Measurements from ENCODE around the gene AGR3.
"Not testable (repeated sequence)": the region's sequence is repeated elsewhere in the genome, so short reads cannot be mapped to it uniquely, and the experiment has no call there.

The AGR3 gene

DNA sequence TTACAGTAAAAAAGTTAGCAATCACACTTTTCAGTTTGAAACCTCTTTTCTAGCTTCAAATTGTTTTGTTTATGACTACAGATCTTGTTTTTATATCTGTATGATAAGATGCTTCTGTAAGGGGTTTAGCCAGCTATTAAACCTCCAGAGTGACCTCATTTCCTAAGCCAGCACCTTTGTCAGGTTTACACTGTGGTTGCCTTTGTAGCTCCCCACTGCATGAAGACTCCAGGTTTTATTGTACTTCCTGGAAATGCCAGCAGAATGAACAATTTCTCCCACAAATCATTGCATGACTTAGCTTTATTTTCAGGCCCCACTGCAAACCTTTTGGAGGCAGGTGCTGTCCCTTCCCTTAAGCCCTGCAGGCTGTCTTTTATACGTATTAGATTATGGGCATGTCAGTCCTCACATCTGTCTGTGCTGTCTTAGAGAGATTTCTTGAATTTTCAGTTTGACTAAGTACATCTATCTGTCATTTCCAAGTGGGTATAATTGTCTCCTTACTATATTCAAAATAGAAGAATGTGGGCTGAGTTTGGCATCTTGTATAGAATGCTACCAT is 8.2 kb upstream of the AGR3 start:
- DNase-seq, result no peak

DNA sequence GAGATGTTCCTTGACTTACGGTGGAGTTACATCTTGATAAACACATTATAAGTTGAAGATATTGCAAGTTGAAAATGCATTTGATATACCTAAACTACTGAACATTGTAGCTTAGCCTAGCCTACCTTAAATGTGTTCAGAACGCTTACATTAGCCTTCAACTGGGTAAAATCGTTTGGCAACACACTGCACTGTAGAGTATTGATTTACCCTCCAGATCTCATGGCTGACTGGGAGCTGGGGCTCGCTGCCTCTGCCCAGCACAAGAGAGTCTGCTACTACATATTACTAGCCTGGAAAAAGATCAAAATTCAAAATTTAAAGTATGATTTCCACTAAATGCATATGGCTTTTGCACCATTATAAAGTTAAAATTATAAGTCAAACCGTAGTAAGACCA is 7.5 kb upstream of the AGR3 start:
- DNase-seq, result no peak

DNA sequence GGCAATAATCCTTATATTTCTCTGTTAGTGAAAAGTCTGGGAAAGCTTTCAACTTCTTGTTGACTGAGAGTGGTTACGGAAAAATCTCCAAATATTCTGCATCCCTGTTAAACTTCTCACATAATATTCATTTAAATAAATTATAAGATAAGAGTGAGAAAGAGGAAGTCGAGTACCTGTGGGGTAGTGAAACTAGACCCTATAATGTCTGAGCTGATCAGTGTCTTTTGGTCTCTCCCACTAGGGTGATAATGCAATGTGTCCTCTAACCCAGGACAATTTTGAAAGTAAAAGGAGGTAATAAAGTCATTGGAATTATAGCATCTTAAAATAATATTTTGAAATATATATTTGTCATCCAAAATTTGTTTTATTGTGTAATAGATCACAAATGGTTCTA is 2.1 kb upstream of the AGR3 start:
- no peak for DNase-seq

DNA sequence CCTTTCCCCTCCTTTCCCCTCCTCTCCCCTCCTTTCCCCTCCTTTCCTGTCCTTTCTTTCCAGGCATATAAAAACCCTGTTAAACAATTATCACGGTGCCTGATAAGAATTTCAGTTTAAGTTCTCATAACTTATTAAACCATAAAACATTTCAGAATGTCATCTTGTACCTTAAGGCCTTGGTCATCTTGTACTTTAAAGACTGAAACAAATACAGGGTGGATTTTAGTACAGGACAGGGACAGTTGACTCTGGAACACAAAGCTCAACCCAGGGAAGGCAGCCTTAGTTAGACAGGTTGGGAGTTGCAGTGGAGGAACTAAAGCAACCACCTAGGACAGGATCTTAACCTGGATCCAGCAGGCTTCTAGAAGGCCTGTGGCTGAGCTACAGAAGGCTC is 1.2 kb downstream of the AGR3 start:
- no peak for DNase-seq

DNA sequence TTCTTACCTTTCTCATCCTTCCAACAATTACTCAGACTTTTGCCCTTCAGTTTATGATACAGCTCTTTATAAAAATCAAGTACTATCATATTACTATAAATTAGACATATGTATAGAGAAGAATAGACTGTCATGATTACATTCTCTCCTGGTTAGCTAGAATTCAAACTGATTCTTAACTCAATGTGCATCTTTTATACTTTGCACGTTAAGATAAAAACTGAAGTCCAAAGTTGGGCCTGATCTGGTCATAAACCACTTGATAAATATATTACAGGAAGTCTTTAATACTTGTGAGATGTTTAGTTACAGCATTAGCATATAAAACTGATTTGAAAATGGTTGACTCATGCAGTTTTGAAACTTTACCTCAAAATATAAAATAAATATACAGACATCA is 2.6 kb downstream of the AGR3 start:
- DNase-seq, result no peak

DNA sequence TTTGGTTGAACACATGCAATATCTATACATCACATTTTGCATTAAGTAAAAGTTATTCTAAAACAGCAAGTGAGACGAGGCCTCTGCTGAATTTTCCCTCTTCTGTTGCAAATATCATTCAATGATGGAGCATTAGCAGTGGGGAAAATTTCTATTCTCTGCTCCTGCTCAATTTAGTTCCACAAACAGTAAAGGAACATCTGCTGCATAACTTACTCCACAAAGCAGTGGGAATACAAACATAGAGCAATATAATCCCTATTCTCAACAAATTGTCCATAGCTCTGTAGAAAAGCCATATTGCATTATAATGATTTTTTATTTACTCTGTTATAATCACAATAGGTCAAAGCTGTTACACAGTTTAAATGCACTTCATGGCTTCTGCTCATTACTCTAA is 5.9 kb downstream of the AGR3 start:
- no peak for DNase-seq

DNA sequence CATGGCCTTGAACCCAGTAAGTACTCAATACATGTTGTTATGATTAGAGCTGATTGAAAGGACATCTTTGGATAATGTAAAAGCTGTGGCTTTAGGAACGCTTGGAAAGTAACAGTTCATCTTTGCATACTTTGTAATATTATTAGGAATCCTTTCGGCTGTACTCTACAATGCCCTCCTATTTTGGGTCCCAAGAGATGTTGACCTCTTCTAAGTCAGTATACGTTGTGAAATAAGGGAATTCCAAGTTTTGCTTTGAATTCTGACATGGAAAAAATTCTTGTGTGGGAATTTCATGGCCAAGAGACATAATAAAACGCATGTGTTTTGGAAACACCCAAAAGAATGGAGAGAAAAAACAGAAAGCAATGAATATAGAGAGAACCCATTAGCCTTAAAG is 7.7 kb downstream of the AGR3 start:
- no peak for DNase-seq

DNA sequence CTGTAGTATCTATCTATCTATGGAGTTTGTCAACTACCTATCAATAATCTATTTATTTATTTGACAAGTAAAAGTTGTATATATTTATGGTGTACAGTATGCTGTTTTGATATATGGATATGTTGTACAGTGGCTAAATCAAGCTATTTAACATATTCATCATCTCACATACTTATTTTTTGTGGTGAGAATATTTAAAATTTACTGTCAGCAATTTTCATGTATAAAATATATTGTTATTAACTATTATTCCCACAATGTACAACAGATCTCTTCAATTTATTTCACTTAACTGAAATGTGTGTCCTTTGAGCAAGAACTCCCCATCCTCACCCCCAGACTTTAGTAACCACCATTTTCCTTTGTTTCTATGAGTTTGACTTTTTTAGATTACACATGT is 14.5 kb downstream of the AGR3 start:
- no peak for DNase-seq

DNA sequence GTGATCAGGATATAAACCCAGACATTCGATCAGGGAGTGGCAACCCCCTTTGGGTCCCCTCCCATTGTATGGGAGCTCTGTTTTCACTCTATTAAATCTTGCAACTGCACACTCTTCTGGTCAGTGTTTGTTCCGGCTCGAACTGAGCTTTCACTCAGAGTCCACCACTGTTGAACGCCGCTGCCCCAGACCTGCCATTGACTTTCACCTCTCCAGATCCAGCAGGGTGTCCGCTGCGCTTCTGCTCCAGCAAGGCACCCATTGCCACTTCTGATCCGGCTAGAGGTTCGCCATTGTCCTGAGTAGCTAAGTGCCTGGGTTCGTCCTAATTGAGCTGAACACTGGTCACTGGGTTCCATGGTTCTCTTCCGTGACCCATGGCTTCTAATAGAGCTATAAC is 28.6 kb downstream of the AGR3 start:
- not testable (repeated sequence) for DNase-seq

DNA sequence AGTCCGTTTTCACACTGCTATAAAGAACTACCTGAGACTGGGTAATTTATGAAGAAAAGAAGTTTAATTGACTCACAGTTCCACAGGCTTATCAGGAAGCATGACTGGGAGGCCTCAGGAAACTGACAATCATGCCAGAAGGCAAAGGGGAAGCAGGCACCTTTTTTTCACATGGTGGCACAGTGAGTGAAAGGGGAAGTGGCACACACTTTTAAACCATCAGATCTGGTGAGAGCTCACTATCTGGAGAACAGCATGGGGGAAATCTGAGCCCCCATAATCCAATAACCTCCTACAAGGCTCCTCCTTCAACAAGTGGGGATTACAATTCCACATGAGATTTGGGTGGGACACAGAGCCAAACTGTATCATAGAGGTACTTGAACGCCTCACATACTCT is 30.0 kb downstream of the AGR3 start:
- no peak for DNase-seq

DNA sequence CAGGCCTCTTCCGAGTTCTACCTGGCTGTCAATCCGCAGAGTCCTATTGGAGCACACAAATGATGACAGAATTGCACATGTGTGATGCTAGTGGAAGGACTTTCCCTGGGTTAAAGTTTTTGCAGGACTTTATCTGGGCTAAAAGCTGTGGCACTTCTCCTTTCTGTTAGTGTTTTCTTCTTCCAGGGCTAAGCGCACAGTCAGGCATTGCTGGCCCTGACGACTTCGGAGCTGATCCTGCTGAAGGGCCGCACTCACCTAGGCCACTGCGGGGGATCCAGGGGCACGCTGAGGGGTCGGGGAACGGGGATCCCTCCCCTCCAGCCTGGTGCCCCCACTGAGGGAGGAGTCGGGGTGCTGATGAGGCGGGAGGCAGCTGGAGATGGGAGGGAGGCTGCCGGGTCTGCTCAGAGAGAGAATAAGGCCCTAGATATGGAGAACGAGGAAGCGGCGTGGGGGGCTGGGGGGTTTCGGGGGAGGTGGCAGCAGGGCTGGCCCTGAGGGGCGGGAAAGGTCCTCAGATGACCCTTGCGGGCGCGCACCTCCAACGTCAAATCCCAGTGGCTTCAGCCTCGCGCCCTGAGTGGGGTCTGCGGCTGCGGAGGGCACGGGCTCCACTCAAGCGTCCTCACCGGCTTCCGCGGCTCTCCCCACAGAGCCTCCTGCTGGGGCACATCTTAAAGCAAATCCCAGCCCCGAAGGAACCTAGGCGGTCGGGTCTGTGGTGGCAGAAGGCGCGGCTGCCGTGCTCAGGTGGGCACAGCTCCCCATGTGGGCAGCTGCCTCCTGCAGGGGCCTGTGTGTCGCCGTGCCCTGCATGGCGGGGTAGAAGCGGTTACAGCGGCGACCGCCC is 30.9 kb downstream of the AGR3 start:
- DNase-seq, result no peak

DNA sequence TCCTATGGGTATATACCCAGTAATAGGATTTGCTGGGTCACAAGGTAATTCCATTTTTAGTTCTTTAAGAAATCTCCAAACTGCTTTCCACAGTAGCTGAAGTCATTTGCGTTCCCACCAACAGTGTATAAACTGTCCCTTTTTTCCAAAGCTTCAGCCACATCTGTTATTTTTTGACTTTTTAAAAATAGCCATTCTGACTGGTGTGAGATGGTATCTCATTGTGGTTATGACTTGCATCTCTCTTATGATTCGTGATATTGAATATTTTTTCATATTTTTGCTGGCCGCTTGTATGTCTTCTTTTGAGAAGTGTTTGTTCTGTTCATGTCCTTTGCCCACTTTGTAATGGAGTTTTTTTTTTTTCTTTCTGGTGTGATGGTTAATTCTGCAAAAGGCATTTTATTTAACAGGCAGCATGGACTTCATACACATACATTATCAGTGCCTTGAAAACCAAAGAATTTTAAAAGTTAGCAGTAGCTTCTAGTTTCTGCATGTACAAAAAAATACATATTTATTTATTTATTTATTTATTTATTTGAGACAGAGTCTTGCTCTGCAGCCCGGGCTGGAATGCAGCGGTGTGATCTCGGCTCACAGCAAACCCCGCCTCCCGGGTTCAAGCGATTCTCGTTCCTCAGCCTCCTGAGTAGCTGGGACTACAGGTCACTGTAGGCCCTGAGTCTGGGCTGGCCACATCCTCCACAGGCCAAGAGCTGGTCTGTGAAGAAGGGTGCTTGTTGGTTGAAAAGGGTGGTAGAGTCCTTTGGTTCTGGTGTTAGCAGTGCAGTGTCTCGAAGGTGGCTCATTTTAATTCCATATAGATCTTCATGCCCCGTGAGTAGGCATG is 32.3 kb downstream of the AGR3 start:
- no peak for DNase-seq

DNA sequence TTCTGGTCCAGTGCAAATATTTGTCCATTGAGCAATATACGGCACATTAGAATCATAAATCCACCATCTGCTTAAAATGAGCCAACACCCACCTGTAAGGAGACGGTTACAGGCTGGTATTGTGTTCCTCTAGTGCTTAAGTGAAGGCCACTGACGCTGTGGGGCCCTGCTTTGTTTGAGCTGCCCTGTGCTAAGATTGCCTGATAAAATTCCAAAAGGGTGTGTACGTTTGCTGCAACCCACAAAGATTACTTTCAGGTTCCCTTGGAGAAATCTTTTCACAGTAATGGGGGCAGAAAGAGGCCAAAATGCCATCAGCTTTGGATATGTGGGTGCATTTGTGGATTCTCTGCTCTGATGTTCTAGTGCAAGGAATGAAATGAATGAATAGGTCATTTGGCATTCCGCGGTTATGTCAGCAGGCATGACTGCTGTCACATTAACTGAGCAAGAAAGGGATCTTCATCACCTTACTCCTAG is 34.4 kb downstream of the AGR3 start:
- no peak for DNase-seq

DNA sequence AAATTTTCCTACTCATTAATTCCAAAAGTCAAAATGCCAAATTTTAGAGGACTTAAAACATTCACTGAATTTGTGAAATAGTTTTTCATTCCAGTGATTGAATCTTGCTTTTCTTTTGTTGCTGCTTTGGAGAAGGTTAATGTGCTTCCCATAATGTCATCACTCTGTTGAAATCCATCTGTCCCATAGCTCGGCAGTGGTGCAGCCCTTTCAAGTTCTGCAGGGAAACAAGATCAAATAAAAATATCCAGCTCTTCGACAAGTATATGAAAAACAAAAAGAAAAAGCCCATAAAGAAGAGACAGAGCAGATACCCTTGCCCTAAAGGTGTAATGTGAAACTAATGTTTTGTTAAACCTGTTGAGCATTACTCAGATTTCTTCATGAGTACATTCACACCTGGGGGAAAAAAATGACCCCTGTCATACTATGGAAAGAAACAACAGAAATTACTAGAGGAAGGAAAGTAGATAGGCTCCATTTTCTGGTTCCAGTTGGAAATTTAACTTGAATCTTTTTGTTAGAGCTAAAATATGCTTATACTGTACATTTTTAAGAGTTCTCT is 35.1 kb downstream of the AGR3 start:
- DNase-seq, result no peak

DNA sequence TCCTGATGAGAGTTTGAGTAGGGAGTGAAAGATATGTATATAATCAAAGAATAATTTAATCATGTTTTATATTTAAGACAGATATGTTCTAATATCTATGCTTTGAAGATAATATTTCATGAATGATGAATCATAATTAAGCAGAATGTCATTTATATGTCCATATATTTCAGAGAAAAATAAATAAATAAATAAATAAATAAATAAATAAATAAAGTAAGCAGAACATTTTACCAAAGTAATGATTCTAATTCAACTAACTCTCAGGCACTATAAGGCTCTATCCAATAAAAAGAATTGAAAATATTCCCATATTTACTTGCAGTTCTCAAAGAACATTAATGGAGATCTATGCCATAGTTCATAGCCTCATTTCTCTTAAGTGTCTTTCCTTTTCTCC is 36.0 kb downstream of the AGR3 start:
- DNase-seq, result no peak

DNA sequence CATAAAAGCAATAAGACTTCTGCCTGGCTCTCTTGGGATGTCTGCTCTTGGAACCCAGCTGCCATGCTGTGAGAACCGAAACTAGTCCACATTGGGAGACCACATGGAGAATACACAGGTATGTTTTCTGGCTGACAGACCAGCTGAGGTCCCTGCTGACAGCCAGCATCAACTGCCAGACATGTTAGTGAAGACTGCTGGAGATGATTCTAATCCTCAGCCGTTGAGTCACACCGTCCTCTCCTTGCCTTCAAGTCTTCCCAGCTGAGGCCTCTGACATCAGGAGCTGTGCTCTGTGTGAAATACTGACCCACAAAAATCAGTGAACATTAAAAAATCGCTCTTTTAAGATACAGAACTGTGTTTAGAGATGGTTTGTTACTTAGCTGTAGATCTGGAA is 40.1 kb downstream of the AGR3 start:
- no peak for DNase-seq

DNA sequence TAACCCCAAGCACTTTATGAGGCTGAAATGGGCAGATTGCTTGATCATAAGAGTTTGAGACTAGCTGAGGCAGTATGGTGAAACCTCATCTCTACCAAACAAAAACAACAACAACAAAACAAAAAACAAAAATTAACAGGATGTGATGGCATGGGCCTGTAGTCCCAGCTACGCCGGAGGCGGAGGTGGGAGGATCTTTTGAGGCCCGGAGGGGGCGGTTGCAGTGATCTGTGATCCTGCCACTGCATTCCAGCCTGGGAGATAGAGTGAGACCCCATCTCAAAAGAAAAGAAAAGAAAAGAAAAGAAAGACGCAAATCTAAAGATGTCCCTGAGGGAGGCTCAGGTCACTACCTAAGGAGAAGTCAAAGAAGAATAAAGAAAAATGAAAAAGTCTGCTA is 41.7 kb downstream of the AGR3 start:
- no peak for DNase-seq

DNA sequence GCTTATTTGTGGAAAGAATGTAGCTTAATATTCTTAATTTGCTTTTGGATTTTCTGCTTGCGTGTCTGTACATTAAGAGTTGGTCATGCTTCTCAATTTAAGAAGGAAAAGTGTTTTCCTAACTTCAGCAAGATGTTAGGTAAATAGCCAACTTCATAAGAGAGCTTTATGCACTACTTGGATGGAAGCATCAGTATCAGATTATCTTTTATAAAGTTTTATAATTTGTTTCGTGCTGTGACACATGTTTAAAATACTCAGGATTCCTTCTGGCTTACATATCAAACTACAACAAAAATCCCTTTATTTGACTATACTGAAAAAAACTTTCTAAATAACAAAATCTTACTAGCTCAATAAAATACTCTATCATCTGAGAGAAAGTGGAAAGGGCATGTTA is 42.1 kb downstream of the AGR3 start:
- DNase-seq, result no peak

DNA sequence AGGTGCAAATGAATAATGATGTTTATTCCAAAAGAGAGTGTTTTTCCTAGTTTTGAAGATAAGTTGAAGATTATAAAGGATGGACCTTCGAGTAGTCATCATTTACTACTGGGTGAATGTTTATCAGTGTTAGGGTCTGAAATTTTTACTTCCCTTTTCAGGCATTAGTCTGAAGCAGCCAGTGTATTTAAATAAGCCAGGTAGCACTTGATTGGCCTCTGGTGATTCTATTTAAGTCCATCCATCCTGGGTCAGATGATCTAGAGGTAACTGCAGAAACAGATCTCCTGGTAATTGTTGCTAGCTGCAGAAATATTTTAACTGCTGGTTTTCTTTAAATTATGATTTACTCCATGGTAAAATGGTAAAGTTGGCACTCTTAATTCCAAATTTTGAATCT is 42.9 kb downstream of the AGR3 start:
- no peak for DNase-seq

DNA sequence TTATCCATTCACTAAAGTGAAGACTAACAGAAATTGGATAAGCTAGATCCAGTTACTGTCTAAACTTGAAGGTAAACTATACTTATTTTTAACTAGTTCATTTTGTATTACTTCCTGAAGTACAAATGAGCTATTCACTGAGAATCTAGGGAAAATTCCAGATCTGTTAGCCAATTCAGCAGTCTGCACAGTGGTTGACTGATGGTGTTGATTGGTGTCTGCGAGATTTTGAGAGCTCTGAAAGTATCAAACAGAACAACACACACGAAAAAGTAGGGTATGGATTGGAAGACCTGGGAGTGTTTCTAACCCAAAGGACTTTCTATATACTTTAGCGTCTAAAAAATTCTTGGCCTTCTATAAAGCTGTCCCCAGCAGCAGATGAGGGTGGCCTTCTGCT is 43.4 kb downstream of the AGR3 start:
- no peak for DNase-seq

DNA sequence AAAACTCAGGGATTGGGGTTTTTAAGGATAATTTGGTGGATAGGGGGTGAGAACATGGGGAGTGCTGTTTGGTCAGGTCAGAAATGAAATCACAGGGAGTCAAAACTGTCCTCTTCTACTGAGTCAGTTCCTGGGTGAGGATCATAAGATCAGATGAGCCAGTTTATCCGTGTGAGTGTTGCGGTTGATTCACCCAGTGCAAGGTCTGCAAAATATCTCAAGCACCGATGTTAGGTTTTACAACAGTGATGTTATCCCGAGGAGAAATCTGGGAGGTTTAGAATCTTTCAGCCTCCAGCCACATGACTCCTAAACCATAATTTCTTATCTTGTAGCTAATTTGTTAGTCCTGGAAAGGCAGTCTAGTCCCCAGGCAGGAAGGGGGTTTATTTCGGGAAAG is 45.3 kb downstream of the AGR3 start:
- no peak for DNase-seq

DNA sequence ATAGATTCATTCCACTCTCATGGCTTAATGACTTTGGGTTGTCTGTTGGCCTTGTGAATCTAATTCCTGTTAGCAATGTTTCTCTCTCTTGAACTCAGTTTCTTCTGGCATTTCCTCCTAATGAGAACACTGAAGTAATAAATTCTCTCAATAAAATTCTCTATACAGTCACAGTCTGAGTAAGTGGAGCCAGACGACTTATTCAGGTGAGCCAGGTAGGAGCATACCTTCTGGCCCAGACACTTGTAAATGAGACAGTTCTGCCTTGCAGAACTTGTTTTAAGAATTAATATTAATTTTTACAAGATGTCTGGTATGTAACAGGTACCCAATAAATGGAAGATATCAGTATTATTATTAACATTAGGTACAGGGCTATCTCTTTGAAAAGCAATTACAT is 48.4 kb downstream of the AGR3 start:
- no peak for DNase-seq

DNA sequence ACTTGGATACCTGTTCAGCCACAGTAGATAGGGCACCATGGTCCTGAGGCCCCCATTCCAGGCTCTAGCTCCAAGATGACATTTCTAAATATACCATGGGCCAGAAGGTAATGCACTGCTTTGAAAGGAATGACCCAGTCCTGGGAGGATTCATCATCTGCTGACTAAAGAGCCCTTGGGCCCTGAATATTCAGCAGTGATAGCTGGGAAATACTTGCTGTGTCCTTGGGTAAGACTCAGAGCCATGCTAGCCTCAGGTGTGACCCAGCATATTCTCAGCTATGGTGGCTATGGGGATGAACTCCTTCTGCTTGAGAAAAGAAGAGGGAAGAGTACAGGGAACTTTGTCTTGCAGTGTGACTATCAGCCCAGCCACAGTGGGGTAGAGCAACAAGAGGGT is 55.7 kb downstream of the AGR3 start:
- no peak for DNase-seq

DNA sequence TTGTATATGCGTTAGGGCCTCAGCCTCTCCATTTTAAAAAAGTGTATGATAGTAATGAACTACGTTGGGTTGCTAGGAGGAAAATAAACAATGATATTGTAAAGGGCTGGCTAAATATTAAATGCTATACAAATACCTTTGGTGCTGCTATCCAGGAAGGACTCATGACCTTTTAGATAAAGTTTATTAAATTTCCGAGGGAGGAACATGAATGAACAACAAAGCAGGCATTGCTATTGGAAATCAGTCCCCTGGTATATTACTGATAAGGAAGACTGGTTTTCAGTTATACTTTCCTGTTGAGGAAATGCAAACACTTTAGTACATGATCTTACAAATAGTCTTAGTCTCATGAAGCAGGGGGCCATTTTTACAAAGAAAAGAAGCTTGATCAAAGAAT is 59.8 kb downstream of the AGR3 start:
- DNase-seq, result no peak

Data from 8988T (cell line).